GM18511 (cell line): ENCODE measurements around the gene VPS54.

Experiments
- ATAC-seq: cut with Tn5 transposase; IDR thresholded peaks from one replicate; pipeline ENCODE4 v1.9.1; 2021; ENCODE audit warnings: mild to moderate bottlenecking, moderate library complexity; ENCODE audit not compliant: unreplicated experiment

VPS54 gene

GRCh38 chr2:63875559-63876245, 143.5 kb downstream of the VPS54 start:
- ATAC-seq, result no peak

- no peak for ATAC-seq
Observed at GRCh38 chr2:63875131-63875527, 144.1 kb downstream of the VPS54 start.

DNA sequence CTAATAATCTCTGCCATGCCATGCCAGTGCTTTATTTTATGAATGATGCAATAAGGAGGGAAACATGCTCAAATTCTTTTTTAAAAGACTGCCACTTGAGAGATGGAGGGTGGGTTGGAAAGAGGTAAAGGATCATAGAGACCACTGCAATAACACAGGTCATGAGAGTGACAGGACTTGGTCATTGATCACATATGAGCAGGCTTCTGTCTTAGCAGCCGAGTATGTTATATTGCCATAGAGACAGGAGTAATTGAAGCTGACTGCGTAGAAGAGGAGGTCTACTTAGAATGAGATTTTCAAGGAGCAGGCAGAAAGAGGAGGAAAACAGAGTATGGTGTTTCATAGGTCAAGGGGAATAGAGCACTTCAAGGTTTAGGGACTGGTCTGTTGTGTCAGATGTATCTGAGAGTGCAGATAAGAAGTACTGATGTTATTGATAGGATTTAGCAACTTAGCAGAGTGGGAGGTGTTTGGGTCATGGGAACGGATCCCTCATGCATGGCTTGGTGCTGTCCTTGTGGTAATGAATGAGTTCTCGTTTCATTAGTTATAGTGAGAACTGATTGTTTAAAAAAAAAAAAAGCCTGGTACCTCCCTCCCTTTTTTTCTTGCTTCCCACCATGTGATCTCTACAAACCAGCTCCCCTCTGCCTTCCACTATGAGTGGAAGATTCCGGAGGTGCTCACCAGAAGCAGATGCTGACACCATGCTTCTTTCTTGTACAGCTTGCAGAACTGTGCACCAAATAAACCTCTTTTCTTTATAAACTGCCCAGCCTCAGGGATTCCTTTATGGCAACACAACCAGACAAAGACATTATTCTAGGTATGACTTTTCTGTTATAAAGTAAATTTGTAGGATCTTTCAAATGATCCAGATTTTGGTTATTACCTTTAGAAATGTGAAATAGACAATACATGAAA, 144.8 kb downstream of the VPS54 start:
- ATAC-seq, result no peak

DNA sequence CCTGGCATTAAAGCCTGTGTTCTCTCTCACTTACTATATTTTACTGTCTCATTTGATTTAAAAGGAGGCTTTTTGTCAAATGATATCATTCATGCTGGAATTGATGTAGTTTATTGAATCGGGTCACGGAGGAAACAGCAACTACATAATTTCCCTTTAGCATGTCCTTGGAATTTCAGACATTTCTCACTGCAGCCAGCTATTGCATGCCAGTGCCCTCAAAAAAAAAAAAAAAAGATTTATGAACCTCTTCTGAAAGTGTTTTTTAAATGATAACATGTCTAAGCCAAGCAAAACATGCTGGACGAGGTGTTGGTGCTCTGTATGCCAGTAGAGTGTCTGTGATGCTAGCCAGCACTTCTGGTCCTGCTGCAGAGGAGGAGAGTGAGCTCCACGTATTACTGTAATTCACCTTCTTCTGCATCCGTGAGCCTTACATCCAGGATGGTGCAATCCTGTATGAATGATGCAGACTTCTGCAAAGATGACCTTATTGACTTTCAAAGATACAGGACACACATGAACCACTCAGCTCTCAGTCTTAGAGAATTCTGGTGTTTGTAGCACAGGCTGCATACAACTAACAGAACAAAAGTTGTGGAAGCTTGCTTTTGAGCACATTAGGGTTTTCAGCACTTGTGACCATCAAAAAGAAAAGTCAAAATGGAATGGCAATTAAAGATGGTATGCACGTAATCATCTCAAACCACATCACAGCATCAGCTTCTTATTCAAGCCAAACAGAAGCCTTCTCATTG, 146.5 kb downstream of the VPS54 start:
- ATAC-seq, result no peak

DNA sequence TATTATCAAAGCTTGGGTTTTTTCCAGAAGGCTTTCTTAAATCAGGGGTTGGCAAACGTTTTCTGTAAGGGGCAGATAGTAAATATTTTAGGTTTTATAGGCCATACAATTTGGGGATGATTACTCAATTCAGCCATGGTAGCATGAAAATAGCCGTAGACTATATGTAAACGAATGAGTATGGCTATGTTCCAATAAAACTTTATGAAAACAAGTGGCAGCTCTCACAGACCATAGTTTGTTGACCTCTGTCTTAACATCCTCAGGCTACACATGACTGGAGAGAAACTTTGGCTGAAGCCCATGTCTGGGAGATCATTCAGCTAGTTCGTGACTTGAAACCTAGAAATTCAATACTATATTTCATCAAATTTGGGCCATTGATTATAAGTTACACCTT, 147.4 kb downstream of the VPS54 start:
- ATAC-seq, result no peak

DNA sequence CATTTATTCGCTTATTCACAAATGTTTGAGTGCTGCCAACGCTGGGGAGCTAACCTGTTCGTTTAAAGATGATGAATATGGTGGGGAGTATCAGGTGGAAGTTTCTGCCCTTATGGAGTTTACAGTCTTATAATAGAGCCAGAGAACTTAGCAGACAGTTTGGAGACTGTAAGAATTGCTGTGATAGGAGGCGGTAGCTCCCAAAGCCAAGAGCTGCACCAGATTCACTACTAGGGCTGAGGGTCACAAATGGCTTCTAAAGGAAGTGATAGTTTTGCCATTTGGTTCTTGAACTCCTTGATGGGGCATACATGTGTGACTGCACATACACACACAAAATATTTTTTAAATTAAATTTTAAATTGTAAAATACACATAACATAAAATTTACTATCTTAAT, 148.5 kb downstream of the VPS54 start:
- ATAC-seq, result no peak

DNA sequence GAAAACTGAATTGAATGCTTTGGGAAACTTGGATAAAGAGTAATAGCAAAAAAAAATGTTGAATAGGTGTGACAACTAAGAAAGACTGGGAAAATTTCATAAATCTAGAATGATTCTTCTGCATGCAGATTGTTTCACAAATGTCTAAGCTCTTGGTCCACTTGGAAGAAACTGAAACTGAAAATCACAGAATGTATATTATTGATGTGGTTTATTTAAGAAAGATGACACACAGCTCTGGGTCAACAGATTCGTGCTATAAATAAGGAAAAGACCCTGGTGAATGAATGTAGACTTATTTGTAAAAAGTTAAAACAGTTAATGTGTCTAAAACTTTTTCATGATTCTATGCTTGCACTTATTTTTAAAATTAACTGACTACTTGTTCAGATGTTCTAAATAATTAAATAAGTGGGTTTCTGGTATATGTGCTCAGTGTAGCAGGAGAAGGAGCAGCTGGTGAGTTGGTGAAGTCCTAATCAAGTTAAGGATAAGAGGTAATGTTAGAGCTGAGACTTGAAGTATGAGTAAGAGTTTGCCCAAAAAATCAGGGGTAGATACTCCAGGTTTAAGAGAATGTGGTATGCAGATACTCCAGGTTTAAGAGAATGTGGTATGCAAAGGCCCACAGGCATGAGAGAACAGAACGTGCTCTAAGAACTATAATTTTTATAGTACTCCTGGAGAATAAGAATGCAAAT, 153.1 kb downstream of the VPS54 start:
- ATAC-seq, result peak; percentile 69

DNA sequence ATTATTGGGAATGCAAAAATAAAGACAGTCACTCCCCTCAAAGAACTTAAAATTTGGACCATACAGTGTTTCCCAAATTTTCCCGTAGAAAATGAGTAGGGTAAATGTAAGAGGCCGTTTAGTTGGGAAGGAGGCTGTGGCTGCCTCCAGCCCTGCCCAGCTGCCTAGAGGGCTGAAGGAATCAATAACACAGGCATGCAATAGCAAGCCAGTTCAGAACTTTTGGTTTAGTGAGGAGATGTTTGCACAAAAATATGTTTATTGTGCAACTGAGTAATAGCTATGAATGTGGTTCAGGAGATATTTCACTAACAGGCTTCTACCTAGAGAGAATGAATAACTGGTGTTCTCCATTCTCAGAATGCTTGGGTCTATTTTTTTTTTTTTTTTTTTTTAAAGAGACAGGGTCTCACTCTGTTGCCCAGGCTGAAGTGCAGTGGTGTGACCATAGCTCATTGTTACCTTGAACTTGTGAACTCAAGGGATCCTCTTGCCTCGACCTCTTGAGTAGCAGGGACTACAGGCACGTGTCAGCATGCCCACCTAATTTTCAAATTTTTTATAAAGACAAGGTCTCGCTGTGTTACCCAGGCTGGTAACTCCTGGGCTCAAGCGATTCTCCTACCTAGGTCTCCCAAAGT, 153.9 kb downstream of the VPS54 start:
- ATAC-seq, result no peak

- no peak for ATAC-seq
Observed at GRCh38 chr2:63863707-63864106, 155.5 kb downstream of the VPS54 start.

DNA sequence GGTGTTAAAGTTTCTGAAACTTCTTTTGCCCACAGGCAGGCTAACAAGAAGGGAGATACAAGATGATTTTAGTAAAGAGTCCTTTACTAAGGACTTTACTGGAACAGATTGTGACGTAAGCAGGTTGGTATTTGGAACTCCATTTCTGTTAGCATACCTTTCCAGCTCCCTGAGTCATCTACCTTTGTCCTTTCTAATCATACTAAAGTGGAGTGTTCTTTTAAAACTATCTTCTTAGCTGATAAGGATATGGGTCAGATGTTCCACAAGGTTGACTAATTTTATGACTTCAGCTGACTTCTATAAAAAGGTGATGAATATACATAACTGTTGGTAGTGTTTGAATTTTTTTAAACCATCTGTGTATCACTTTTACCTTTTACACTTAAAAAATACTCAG, 156.4 kb downstream of the VPS54 start:
- ATAC-seq, result no peak

- ATAC-seq, result peak; percentile 64
Observed at GRCh38 chr2:63861220-63861822, 157.9 kb downstream of the VPS54 start.

DNA sequence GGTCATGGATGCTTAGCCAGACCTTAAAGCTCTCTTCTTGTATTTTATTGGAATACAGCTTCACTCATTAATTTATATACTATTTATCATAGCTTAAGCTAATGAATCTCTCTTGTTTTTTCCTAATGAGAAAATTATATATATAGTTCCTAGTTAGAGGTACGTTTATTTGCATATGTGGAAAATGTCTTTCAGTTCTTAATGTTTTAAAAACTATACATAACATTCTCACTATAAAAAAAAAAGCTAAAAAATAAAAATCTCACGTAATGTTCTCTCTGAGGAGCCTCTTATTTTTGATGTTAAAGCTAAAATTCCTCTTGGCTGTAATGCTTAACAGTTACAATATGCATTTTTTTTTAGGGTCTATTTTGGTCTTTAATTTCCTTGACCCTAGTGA, 160.9 kb downstream of the VPS54 start:
- ATAC-seq, result no peak

- ATAC-seq, result no peak
Observed at GRCh38 chr2:63856303-63856603, 163.0 kb downstream of the VPS54 start.

GRCh38 chr2:63855418-63856302, 163.6 kb downstream of the VPS54 start:
- ATAC-seq, result no peak

DNA sequence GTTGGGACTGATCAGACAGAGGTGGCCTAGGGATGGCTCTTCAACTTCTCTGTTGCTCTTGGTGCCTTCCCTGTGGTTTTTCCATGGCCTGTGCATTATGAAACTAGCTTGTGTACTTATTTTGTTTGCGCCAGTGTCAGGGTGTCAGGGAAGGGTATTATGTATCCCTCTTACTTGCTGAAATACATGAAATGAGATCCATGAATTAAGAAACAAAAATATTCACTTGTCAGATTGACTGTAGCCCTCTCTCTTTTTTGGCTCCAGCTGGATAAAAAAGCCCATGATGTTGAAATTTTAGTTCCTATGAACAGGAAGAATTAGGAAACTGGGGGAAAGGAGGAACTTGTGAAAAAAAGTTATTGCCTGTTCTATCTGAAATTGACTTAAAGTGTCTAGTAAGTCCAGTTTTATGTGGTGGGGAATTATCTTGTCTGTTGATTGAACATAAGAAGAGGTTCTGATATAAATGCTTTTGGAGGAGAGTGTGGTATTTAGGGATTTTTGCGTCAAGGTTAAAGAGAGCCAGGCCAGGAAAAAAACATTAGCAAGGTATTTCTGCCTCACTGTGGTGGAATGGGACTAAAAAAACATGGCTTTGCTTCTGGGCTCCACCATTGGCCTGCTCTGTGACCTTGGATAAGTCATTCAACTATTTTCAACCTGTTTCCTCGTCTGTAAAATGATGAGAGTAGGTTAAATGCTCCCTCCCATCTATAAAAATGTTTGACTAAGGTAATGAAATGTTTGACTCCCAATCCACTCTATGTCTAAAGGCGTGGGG, 165.5 kb downstream of the VPS54 start:
- ATAC-seq, result no peak

GRCh38 chr2:63851691-63852311, 167.4 kb downstream of the VPS54 start:
- ATAC-seq, result no peak

DNA sequence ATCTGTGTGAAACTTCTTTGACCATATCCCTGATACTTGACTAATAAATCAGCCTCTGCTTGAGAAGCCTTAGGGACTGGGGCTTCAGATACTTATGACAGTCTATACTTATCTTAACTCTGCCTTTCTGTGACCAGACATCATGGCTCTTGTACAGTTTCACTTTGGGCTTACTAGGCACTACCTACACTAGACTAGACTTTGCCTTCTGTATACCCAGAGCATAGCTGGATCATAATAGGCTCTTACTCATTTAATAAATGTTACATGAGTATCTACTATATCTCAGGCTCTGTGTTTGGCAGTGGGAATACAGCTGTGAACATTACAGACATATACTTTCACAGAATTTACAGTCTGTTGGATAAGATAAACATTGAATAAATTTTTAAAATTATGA, 168.6 kb downstream of the VPS54 start:
- no peak for ATAC-seq

GRCh38 chr2:63850204-63850571, 169.0 kb downstream of the VPS54 start:
- ATAC-seq, result no peak
